ENCODE measurements around the gene MYZAP. TPM values are rescaled to one million over a fixed set of nuclear protein-coding genes. Genes with fewer than 3 reads are reported as not detected.
"Not testable (repeated sequence)": the region's sequence is repeated elsewhere in the genome, so short reads cannot be mapped to it uniquely, and the experiment has no call there.

MYZAP gene
- total RNA-seq, 1 experiment from 2014 or later: 8.2 TPM

- no peak for DNase-seq (ENCODE audit: low read depth)
These were observed 1.2 kb downstream of the MYZAP start for GRCh38 chr15:57592836-57593420.

DNA sequence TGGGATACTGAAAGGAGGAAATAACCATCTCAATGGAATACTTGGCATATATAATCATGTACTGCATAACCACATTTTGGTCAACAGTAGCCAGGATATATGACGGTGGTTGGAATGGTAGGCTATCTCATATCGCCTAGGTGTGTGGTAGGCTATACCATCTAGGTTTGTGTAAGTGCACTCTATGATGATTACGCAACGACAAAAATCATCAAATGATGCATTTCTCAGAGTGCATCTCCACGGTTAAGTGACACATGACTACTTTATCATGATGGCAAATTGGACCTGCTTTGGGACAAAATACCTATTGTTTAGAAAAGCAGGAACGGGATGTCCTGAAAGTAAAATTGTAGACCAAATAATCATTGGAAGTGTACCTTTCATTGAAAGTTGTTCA is 2.8 kb downstream of the MYZAP start:
- DNase-seq (ENCODE audit: low read depth): no peak

DNA sequence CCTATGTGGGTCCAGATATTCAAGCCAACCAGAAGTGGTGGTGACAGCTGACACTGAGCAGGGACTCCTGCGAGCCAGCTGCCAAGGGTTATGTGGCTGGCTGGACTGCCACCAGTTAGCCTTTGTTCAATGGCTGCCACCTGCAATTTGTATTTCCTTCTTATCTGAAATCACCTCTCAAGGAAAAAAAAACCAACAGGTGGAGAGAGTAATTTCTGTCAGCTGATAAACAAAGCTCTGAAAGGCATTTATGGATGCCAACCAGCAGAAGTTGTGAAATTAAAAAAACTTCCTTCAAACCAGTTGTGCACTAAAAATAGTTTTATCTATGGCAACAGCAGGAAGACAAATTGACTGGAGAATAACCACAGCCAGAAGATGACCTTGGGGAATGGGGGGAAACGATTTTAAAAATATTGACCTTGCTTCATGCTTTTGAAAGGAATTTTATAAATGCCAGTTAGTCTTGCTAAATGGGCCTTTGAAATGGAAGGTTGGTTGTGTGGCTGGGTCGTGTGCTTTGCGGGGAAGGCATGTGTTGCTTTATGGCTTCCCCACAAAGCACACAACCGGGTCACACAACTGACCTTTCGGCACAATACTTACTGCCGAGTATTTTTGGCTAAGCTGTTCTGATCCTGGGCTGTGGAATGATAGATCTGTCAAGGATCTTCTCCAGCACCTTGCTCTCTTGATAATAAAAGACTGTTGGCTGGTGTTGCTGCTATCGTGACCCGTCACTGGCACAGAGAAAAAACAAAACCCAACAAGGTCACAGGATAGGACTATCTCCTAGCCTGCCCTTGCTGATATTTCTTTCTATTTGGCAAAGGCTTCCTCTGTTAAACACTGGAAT is 3.5 kb downstream of the MYZAP start:
- DNase-seq (ENCODE audit: low read depth): no peak

GRCh38 chr15:57596301-57596855 is 4.7 kb downstream of the MYZAP start:
- no peak for DNase-seq (ENCODE audit: low read depth)

DNA sequence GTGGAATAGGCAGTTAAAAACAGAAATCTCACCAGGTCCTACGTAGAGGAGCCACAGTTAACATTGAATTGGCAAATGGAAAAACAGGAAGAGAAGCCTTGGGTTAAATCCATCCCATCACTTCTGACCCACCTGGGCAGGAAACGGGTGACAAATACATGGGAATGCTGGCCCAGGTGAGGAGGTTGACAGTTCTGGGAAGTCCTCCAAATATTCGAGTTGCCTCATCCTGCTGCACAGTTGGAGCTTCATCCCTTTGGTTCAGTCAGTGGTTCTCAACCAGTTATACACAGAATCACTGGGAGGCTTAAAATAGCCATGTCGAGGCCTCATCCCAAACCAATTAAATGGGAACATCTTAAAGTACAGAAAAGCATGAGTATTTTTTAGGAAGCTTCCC is 5.3 kb downstream of the MYZAP start:
- DNase-seq (ENCODE audit: low read depth): peak; percentile 31

GRCh38 chr15:57597431-57597830 is 5.7 kb downstream of the MYZAP start:
- DNase-seq (ENCODE audit: low read depth): no peak

GRCh38 chr15:57598346-57598745 is 6.6 kb downstream of the MYZAP start:
- DNase-seq (ENCODE audit: low read depth): no peak

DNA sequence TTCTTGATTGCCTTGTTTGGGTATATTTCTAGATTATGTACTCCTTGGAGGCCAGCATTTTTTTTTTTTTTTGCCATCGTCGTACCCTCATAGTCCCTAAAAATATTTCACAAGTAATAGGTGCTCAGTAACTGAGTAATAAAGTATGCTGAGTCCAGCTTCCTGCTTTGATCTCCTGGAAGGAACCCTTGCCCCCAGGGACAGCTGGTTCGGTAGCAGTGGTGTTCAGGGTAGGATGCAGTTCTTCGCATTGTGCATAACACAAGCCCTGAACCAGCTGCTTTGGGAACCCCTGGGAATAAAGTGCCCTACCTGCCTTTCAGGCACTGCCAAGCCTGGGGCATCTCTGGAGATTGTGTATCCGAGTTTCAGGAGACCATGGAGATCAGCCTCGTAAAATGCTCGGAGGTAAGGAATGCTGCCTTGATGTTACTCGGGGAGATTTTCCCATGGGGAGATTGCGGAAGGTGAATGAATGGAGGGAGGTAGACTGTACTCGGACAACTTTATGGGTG is 7.6 kb downstream of the MYZAP start:
- peak; percentile 32 for DNase-seq (ENCODE audit: low read depth)

GRCh38 chr15:57600197-57600596 is 8.5 kb downstream of the MYZAP start:
- DNase-seq (ENCODE audit: low read depth): peak; percentile 18

DNA sequence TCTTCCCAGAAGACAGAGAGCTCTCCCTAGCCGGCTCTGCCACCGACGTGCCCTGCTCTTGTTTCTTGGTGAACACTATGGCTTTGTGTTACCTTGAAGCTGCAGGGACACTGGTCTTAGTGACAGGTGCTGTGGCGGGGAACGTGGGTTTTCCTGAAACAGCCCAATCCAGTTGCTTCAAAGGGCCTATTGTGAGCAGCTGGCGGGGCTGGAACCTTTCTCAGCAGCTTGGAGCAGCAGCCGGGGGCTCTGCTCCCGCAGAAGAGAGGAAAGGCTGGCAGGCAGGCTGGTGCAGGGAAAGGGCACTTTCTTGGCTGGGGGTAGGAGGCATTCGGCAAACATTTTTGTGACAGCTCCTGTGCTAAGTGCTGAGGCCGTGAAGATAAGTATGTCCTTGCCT is 12.8 kb downstream of the MYZAP start:
- no peak for DNase-seq (ENCODE audit: low read depth)

GRCh38 chr15:57605491-57605890 is 13.8 kb downstream of the MYZAP start:
- no peak for DNase-seq (ENCODE audit: low read depth)

- DNase-seq (ENCODE audit: low read depth): no peak
These were observed 14.3 kb downstream of the MYZAP start for GRCh38 chr15:57606048-57606447.

- DNase-seq (ENCODE audit: low read depth): no peak
These were observed 15.1 kb downstream of the MYZAP start for GRCh38 chr15:57606816-57607215.

GRCh38 chr15:57607570-57608000 is 15.9 kb downstream of the MYZAP start:
- DNase-seq (ENCODE audit: low read depth): peak; percentile 98

DNA sequence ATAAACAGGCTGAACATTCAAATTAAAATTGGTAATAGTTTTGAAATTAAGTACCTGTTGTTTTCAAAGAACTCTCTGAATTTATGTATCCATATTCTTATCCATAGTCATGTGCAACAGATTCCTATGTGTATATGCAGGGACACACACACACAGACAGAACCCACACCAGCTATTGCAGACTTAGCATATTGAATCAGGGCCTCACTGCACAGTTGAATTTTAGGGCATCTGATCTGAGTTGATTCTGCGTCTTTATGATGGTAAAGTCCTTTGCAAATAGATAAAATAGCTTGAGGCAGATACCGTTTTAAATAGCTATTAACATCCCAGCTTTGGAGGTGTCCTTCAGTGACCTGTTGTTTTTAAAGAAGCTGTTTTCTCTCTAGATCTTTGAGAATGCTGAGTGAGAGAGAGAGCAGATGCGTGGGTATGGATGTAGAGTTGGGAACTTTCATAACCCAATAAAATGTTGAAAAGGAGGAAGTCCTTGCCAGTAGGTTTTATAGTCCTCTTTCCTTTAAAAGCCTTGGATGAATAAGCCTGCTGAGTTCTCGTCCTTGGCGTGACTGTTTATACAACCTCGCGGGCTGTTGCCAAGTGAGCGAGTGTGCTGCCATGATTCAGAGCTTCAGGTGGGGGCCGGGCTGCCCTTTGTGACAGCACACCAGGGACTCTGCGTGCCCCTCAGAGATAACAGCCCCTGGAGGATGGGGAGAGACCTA is 18.3 kb downstream of the MYZAP start:
- DNase-seq (ENCODE audit: low read depth): peak; percentile 98

GRCh38 chr15:57611123-57611522 is 19.4 kb downstream of the MYZAP start:
- no peak for DNase-seq (ENCODE audit: low read depth)

DNA sequence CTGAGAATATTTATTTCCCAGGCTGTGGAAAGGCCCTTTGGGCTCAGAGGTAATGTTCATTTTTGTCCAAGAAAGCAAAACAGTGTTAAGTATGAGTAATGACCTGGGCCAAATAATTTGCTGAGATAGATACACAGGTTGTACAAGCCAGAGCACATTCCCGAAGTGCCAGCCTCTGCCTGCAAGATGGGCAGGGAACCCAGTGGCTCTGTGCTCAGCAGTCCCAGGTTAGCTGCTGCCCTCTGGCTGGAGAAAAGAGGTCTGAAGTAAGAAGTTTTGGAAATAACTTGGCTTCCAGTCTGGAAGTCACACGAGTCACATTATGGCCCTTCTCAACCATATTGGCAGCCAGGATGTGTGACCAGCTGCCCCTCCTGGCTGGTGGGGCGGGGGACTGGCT is 20.2 kb downstream of the MYZAP start:
- peak; percentile 83 for DNase-seq (ENCODE audit: low read depth)

GRCh38 chr15:57614241-57614640 is 22.5 kb downstream of the MYZAP start:
- no peak for DNase-seq (ENCODE audit: low read depth)

DNA sequence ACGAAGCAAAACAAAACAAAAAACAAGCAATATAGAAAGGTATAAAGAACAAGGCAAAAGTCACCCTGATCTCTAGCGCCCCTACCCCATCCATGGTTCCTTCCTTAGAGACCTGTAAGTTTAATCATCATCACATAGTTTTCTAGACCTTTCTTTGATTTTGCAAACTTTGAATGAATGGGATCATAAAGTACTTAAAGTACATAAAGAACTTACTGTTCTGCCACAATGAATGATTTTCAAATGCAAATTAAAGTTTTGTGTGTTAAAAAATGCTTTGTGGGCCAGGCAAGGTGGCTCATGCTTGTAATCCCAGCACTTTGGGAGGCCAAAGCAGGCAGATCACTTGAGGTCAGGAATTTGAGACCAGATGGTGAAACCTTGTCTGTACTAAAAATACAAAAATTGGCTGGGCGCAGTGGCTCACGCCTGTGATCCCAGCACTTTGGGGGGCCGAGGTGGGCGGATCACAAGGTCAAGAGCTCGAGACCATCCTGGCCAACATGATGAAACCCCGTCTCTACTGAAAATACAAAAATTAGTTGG is 24.3 kb downstream of the MYZAP start:
- DNase-seq (ENCODE audit: low read depth): not testable (repeated sequence)

GRCh38 chr15:57618325-57618724 is 26.6 kb downstream of the MYZAP start:
- DNase-seq (ENCODE audit: low read depth): no peak

- no peak for DNase-seq (ENCODE audit: low read depth)
These were observed 28.0 kb downstream of the MYZAP start for GRCh38 chr15:57619746-57620145.

DNA sequence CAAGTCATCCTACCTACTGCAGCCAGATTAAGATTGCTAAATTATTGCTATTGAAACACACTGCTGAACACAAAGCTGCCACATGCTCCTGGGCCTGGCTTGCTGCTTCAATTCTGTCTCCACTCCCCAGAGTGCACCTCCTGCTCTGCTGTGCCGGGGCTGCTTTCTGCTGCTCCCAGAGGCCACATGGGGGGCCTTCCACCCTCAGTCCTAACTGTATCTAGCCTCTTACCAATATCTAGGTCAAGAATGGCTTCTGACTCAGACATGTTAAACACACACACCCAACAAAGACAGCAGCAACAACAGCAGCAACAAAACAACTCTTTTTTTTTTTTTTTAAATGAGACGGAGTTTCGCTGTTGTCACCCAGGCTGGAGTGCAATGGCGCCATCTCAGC is 33.0 kb downstream of the MYZAP start:
- no peak for DNase-seq (ENCODE audit: low read depth)
